Measurements from ENCODE around the gene ATP5MC3. TPM values are rescaled to one million over a fixed set of nuclear protein-coding genes. Genes with fewer than 3 reads are reported as not detected.

ATP5MC3 gene
- 136 and 162 TPM in 2 replicates for total RNA-seq

GRCh38 chr2:175181104-175181876, at the start of gene ATP5MC3:
Gene ATP5MC3 (minus strand): TSS chr2:175181710. CDS start chr2:175181393, 317 bp downstream.

GRCh38 chr2:175167792-175168563, 13.5 kb downstream of the ATP5MC3 start, which contains the start of gene ATF2:
Gene ATF2 (minus strand): TSS chr2:175168203. CDS start chr2:175136443, 31,760 bp downstream.

Small RNA genes lying within 50 kb of the gene (small RNA-seq; reads per million reads assigned to genes)
- gene MIR933: 0.42 reads per million, percentile 6 among the genes with 10 or more reads in this experiment

Other genes with a start within 250 kb of the ATP5MC3 start
- 4.7 and 11.5 TPM in 2 replicates for gene CHN1, start 176.3 kb downstream of the ATP5MC3 start, total RNA-seq
- gene ATF2, start 13.5 kb downstream of the ATP5MC3 start, total RNA-seq: 75.7 and 84.1 TPM in 2 replicates

Data from articular chondrocyte of knee joint (primary cell).